Raji (cell line): ENCODE data around the gene CSF3.

Experiments used
- POLR2A ChIP-seq: IDR thresholded peaks from 2 replicates; pipeline ENCODE4 v1.6.1; 2011; ENCODE audit warnings: low read depth, low read length, control low read depth; ENCODE audit not compliant: insufficient read depth

The CSF3 gene

GRCh38 chr17:40015005-40015997, at the start of gene CSF3:
CSF3 (plus strand) TSS chr17:40015440; CDS start chr17:40015475, 35 bp downstream.
- no peak for TF ChIP-seq POLR2A

- no peak for TF ChIP-seq POLR2A
These were observed 48.5 kb upstream of the CSF3 start for GRCh38 chr17:39966771-39967170.

GRCh38 chr17:39968761-39969160, 46.5 kb upstream of the CSF3 start:
- no peak for TF ChIP-seq POLR2A

- no peak for TF ChIP-seq POLR2A
These were observed 45.9 kb upstream of the CSF3 start for GRCh38 chr17:39969375-39969774.

- TF ChIP-seq POLR2A, result no peak
These were observed 45.0 kb upstream of the CSF3 start for GRCh38 chr17:39970157-39970692.

- no peak for TF ChIP-seq POLR2A
These were observed 44.1 kb upstream of the CSF3 start for GRCh38 chr17:39971076-39971603.

GRCh38 chr17:39972271-39972670, 43.0 kb upstream of the CSF3 start:
- no peak for TF ChIP-seq POLR2A

- TF ChIP-seq POLR2A, result no peak
These were observed 41.7 kb upstream of the CSF3 start for GRCh38 chr17:39973496-39973895.

GRCh38 chr17:39974433-39974832, 40.8 kb upstream of the CSF3 start:
- TF ChIP-seq POLR2A, result no peak

- TF ChIP-seq POLR2A, result no peak
These were observed 39.4 kb upstream of the CSF3 start for GRCh38 chr17:39975801-39976200.

GRCh38 chr17:39979016-39979670, 36.1 kb upstream of the CSF3 start:
- TF ChIP-seq POLR2A, result no peak

GRCh38 chr17:39979893-39980350, 35.3 kb upstream of the CSF3 start:
- no peak for TF ChIP-seq POLR2A

GRCh38 chr17:39980351-39981206, 34.7 kb upstream of the CSF3 start, which contains the start of gene PSMD3:
PSMD3 (plus strand) TSS chr17:39980807; CDS start chr17:39980971, 164 bp downstream.
- TF ChIP-seq POLR2A, result peak; percentile 71

- TF ChIP-seq POLR2A, result no peak
These were observed 34.0 kb upstream of the CSF3 start for GRCh38 chr17:39981207-39981741.
